Measurements from ENCODE around the gene VEGFB. TPM values are rescaled to one million over a fixed set of nuclear protein-coding genes. Genes with fewer than 3 reads are reported as not detected.

Gene VEGFB
- total and polyA plus RNA-seq, 12 donors: 158 to 353 (median 277) TPM

GRCh38 chr11:64247729-64248531 is 13.5 kb downstream of the VEGFB start:
- TF ChIP-seq CTCF (IDR thresholded peaks at IDR 0.05): no peak
- H3K4me1 ChIP-seq: peaks cover 9 to 57% (median 47%) of the 10 kb centered on the region in 9 donors
- WGBS, 2 donors: 36 to 42% methylated on average over 31 of the region's 31 CpGs
- H3K27ac ChIP-seq: peak overlapping the region; percentile 14 to 96 (median 92)
- peak overlapping the region; percentile 44 to 90 (median 68) for H3K4me3 ChIP-seq
- intact Hi-C loops (cut with DNase I): loop anchor here in 2 of 10 donors (2.0 to 5.0 kb wide), 2 partner anchors 54 to 57 kb away; partner anchors contain the start of genes CATSPERZ (in 1 of the 2) and ESRRA (in 1 of the 2)
- peak in 1 of 2 donors; percentile 10 for DNase-seq
- H3K27me3 ChIP-seq: no peaks in the 10 kb centered on the region
- peak in 3 of 8 donors; percentile 0 to 2 (median 2) for ATAC-seq
- peaks cover 0 to 19% (median 0%) of the 10 kb centered on the region in 9 donors for H3K36me3 ChIP-seq
- no peaks in the 10 kb centered on the region for H3K9me3 ChIP-seq

- DNase-seq: no peak
- Histone ChIP-seq H3K27me3 (no peaks in the 10 kb centered on the region), H3K4me1 (peaks cover 9 to 57% (median 49%) of the 10 kb centered on the region in 9 donors), H3K4me3 (no peak overlapping the region), H3K9me3 (no peaks in the 10 kb centered on the region), H3K27ac (no peak overlapping the region), H3K36me3 (peaks cover 0 to 13% (median 0%) of the 10 kb centered on the region in 9 donors)
- WGBS, 2 donors: 80 to 88% methylated on average over 7 of the region's 7 CpGs
- TF ChIP-seq CTCF (IDR thresholded peaks at IDR 0.05): no peak
- no peak for ATAC-seq
- intact Hi-C loops (cut with DNase I): loop anchor here in 1 of 10 donors (5.0 kb wide), 1 partner anchor 54 kb away; the partner anchor contains the start of gene CATSPERZ
These were observed 14.2 kb downstream of the VEGFB start for GRCh38 chr11:64248578-64248977.

GRCh38 chr11:64249038-64249437 is 14.7 kb downstream of the VEGFB start:
- Histone ChIP-seq H3K4me1 (peaks cover 9 to 62% (median 53%) of the 10 kb centered on the region in 9 donors), H3K27ac (no peak overlapping the region), H3K4me3 (no peak overlapping the region), H3K27me3 (no peaks in the 10 kb centered on the region), H3K9me3 (no peaks in the 10 kb centered on the region), H3K36me3 (peaks cover 0 to 8% (median 0%) of the 10 kb centered on the region in 9 donors)
- DNase-seq (peak in 1 of 2 donors; percentile 11), ATAC-seq (no peak)
- 93 to 100% methylated on average over 4 of the region's 4 CpGs for WGBS, 2 donors
- intact Hi-C loops (cut with DNase I): loop anchor here in 1 of 10 donors (5.0 kb wide), 1 partner anchor 53 kb away; the partner anchor contains the start of gene CATSPERZ
- no peak for TF ChIP-seq CTCF (IDR thresholded peaks at IDR 0.05)

- no peak for DNase-seq
- intact Hi-C loops (cut with DNase I): loop anchor here in 3 of 10 donors (2.0 to 5.0 kb wide), 3 partner anchors 17 to 53 kb away; partner anchors contain the start of gene CATSPERZ (in 2 of the 3)
- Histone ChIP-seq H3K9me3 (no peaks in the 10 kb centered on the region), H3K27ac (no peak overlapping the region), H3K27me3 (no peaks in the 10 kb centered on the region), H3K4me3 (no peak overlapping the region), H3K36me3 (peaks cover 0 to 9% (median 0%) of the 10 kb centered on the region in 9 donors), H3K4me1 (peaks cover 9 to 62% (median 54%) of the 10 kb centered on the region in 9 donors)
- no peak for ATAC-seq
- TF ChIP-seq CTCF (IDR thresholded peaks at IDR 0.05): no peak
- WGBS, 2 donors: 90 to 92% methylated on average over 8 of the region's 8 CpGs
These were observed 15.4 kb downstream of the VEGFB start for GRCh38 chr11:64249563-64250414.

Measured in heart right ventricle (tissue), 16 donors.